WTC11 (cell line): ENCODE results near the gene CACNA1A. TPM values are rescaled to one million over a fixed set of nuclear protein-coding genes. Genes with fewer than 3 reads are reported as not detected.
"Not testable (repeated sequence)": the region's sequence is repeated elsewhere in the genome, so short reads cannot be mapped to it uniquely, and the experiment has no call there.

Experiments
- ATAC-seq: fragments of 200-7000 bp; cut with Tn5 transposase; 2 replicates; pipeline ENCODE4 v1.10.0; 2021; ENCODE audit warnings: mild to moderate bottlenecking, moderate library complexity
- CTCF ChIA-PET: fragments of 300-600 bp; sonication (Branson Sonifier 250); formaldehyde crosslinking; loops from one replicate; lab custom pipeline; 2021; ENCODE audit warnings: antibody characterized with exemption; lab: Charles Lee
- POLR2A ChIA-PET: fragments of 350-600 bp; sonication (Branson Sonifier 250); formaldehyde crosslinking; loops from one replicate; lab custom pipeline; 2021; ENCODE audit warnings: antibody characterized with exemption; lab: Charles Lee
- DNase-seq: peaks from one replicate; pipeline ENCODE4 v3.0.0; 2021; ENCODE audit warnings: low spot score
- H3K27ac Mint-ChIP-seq: 2 replicates; pipeline ENCODE4 v1.8.0; 2021; ENCODE audit warnings: mixed read lengths
- H3K27me3 Mint-ChIP-seq: 2 replicates; pipeline ENCODE4 v1.8.0; 2021; ENCODE audit warnings: low read depth, mild to moderate bottlenecking, moderate library complexity, mixed read lengths
- H3K36me3 Mint-ChIP-seq: 2 replicates; pipeline ENCODE4 v1.8.0; 2021; ENCODE audit warnings: mixed read lengths
- H3K4me1 Mint-ChIP-seq: 2 replicates; pipeline ENCODE4 v1.8.0; 2022; ENCODE audit warnings: mixed read lengths
- H3K4me3 Mint-ChIP-seq: 2 replicates; pipeline ENCODE4 v1.8.0; 2021; ENCODE audit warnings: mild to moderate bottlenecking, moderate library complexity, mixed read lengths
- H3K9me3 Mint-ChIP-seq: 2 replicates; pipeline ENCODE4 v1.8.0; 2021; ENCODE audit warnings: mixed read lengths
- ATF1 ChIP-seq: sonication (generic); formaldehyde crosslinking; IDR thresholded peaks from 2 replicates; pipeline ENCODE4 v1.8.1; 2023; ENCODE audit warnings: mild to moderate bottlenecking, moderate library complexity, missing genetic modification reagents
- ATF2 ChIP-seq: sonication (generic); formaldehyde crosslinking; IDR thresholded peaks from 2 replicates; pipeline ENCODE4 v1.8.1; 2022; ENCODE audit warnings: low read depth, missing genetic modification reagents, borderline replicate concordance
- CBFB ChIP-seq: sonication (generic); formaldehyde crosslinking; IDR thresholded peaks from 2 replicates; pipeline ENCODE4 v1.8.1; 2022; ENCODE audit warnings: mild to moderate bottlenecking, low read depth, missing genetic modification reagents
- E2F1 ChIP-seq: sonication (generic); formaldehyde crosslinking; IDR thresholded peaks from 2 replicates; pipeline ENCODE4 v1.8.0; 2022; ENCODE audit warnings: mild to moderate bottlenecking, missing genetic modification reagents
- ELF4 ChIP-seq: sonication (generic); formaldehyde crosslinking; IDR thresholded peaks from 2 replicates; pipeline ENCODE4 v1.8.1; 2022; ENCODE audit warnings: low read depth, mild to moderate bottlenecking, moderate library complexity, missing genetic modification reagents
- ERG ChIP-seq: fragments of 250-450 bp; sonication (Bioruptor Pico); IDR thresholded peaks from 2 replicates; pipeline ENCODE4 v1.8.0; 2021; ENCODE audit warnings: mild to moderate bottlenecking
- ETV6 ChIP-seq: sonication (generic); formaldehyde crosslinking; IDR thresholded peaks from 2 replicates; pipeline ENCODE4 v1.8.1; 2022; ENCODE audit warnings: mild to moderate bottlenecking, missing genetic modification reagents
- FOXJ3 ChIP-seq: sonication (generic); formaldehyde crosslinking; IDR thresholded peaks from 2 replicates; pipeline ENCODE4 v1.9.0; 2021; ENCODE audit warnings: missing genetic modification reagents, mild to moderate bottlenecking, borderline replicate concordance
- GABPB1 ChIP-seq: sonication (generic); formaldehyde crosslinking; IDR thresholded peaks from 2 replicates; pipeline ENCODE4 v1.8.1; 2023; ENCODE audit warnings: mild to moderate bottlenecking, missing genetic modification reagents
- GRHL2 ChIP-seq: fragments of 250-450 bp; sonication (Bioruptor Pico); IDR thresholded peaks from 2 replicates; pipeline ENCODE4 v1.8.0; 2022; ENCODE audit warnings: mild to moderate bottlenecking, moderate library complexity; ENCODE audit not compliant: insufficient replicate concordance, severe bottlenecking
- KAT7 ChIP-seq: sonication (generic); formaldehyde crosslinking; IDR thresholded peaks from 2 replicates; pipeline ENCODE4 v1.8.1; 2023; ENCODE audit warnings: missing genetic modification reagents, mild to moderate bottlenecking, borderline replicate concordance
- MXD4 ChIP-seq: fragments of 250-450 bp; sonication (Bioruptor Pico); IDR thresholded peaks from 2 replicates; pipeline ENCODE4 v1.8.0; 2021; ENCODE audit warnings: mild to moderate bottlenecking, moderate library complexity, borderline replicate concordance
- MYBL2 ChIP-seq: sonication (generic); formaldehyde crosslinking; IDR thresholded peaks from 2 replicates; pipeline ENCODE4 v1.8.1; 2023; ENCODE audit warnings: mild to moderate bottlenecking, moderate library complexity, missing genetic modification reagents
- NR1H2 ChIP-seq: sonication (generic); formaldehyde crosslinking; IDR thresholded peaks from 2 replicates; pipeline ENCODE4 v1.9.0; 2021; ENCODE audit warnings: mild to moderate bottlenecking, moderate library complexity, missing genetic modification reagents
- SMAD3 ChIP-seq: sonication (generic); formaldehyde crosslinking; IDR thresholded peaks from 2 replicates; pipeline ENCODE4 v1.8.0; 2022; ENCODE audit warnings: missing genetic modification reagents, mild to moderate bottlenecking, borderline replicate concordance
- SMAD4 ChIP-seq: sonication (generic); formaldehyde crosslinking; IDR thresholded peaks from 2 replicates; pipeline ENCODE4 v1.8.0; 2022; ENCODE audit warnings: mild to moderate bottlenecking, missing genetic modification reagents
- TEAD4 ChIP-seq: sonication (generic); formaldehyde crosslinking; IDR thresholded peaks from 2 replicates; pipeline ENCODE4 v1.8.0; 2022; ENCODE audit warnings: mild to moderate bottlenecking, missing genetic modification reagents
- ZBTB21 ChIP-seq: sonication (generic); formaldehyde crosslinking; IDR thresholded peaks from 2 replicates; pipeline ENCODE4 v1.8.1; 2023; ENCODE audit warnings: mild to moderate bottlenecking, missing genetic modification reagents, borderline replicate concordance
- ZNF121 ChIP-seq: sonication (generic); formaldehyde crosslinking; IDR thresholded peaks from 2 replicates; pipeline ENCODE4 v1.8.0; 2023; ENCODE audit warnings: missing genetic modification reagents
- ZNF232 ChIP-seq: sonication (generic); formaldehyde crosslinking; IDR thresholded peaks from 2 replicates; pipeline ENCODE4 v1.8.0; 2022; ENCODE audit warnings: mild to moderate bottlenecking, missing genetic modification reagents
- total RNA-seq: library from RNA; stranded (reverse); gene quantifications from 3 replicates; pipeline ENCODE4 v1.2.3, GENCODE V29; 2021

CACNA1A gene
- total RNA-seq, 1 experiment from 2014 or later: 28.9 TPM

- no peak for DNase-seq
- 0 out of 2 replicates have a peak, but pooled peaks cover 3% of the 10 kb centered on the region for H3K9me3 Mint-ChIP-seq
- peak; percentile 28; the same call in 1 of the 2 replicates for ATAC-seq
- TF ChIP-seq SMAD4 (CRISPR knock-in tag) (no peak), ERG (CRISPR knock-in tag) (no peak), ZNF232 (CRISPR knock-in tag) (no peak), ELF4 (no peak), TEAD4 (CRISPR knock-in tag) (no peak), ATF2 (CRISPR knock-in tag) (no peak), ZNF121 (no peak), FOXJ3 (CRISPR knock-in tag) (no peak), GRHL2 (CRISPR knock-in tag) (no peak), E2F1 (CRISPR knock-in tag) (no peak), ATF1 (no peak), NR1H2 (CRISPR knock-in tag) (no peak), MXD4 (CRISPR knock-in tag) (no peak), SMAD3 (CRISPR knock-in tag) (no peak), GABPB1 (no peak), ZBTB21 (CRISPR knock-in tag) (no peak), MYBL2 (no peak), CBFB (CRISPR knock-in tag) (no peak), KAT7 (CRISPR knock-in tag) (no peak), ETV6 (CRISPR knock-in tag) (no peak)
- peak overlapping the region; percentile 41; the same call in 1 of the 2 replicates for H3K27ac Mint-ChIP-seq
- no peaks in the 10 kb centered on the region for H3K36me3 Mint-ChIP-seq
- no peak overlapping the region for H3K4me3 Mint-ChIP-seq
- CTCF ChIA-PET: interaction anchor here (0.6 to 5.0 kb wide), 10 partner anchors 12 to 781 kb away, joined by 3 to 86 read pairs (median 3); partner anchors contain the start of genes IER2, STX10 and ZNF799
- H3K4me1 Mint-ChIP-seq: peaks cover 11% of the 10 kb centered on the region
- no peaks in the 10 kb centered on the region for H3K27me3 Mint-ChIP-seq
- POLR2A ChIA-PET: interaction anchor here (0.6 to 0.7 kb wide), 3 partner anchors 63 to 644 kb away, joined by 3 to 5 read pairs (median 3); no protein-coding TSS in a partner anchor
Measured at GRCh38 chr19:13181747-13182388, 324.4 kb downstream of the CACNA1A start.

- ATAC-seq, DNase-seq, H3K4me1 Mint-ChIP-seq, POLR2A ChIA-PET, H3K27ac Mint-ChIP-seq, H3K36me3 Mint-ChIP-seq, H3K27me3 Mint-ChIP-seq, H3K9me3 Mint-ChIP-seq, H3K4me3 Mint-ChIP-seq: not testable (repeated sequence)
- CTCF ChIA-PET: interaction anchor here (1.2 kb wide), 1 partner anchor 17 kb away, joined by 4 read pairs; no protein-coding TSS in a partner anchor
Measured at GRCh38 chr19:13178291-13178690, 328.0 kb downstream of the CACNA1A start.

GRCh38 chr19:13177584-13177983 is 328.7 kb downstream of the CACNA1A start:
- DNase-seq, H3K4me3 Mint-ChIP-seq, H3K27me3 Mint-ChIP-seq, H3K4me1 Mint-ChIP-seq, H3K36me3 Mint-ChIP-seq, H3K9me3 Mint-ChIP-seq, H3K27ac Mint-ChIP-seq, ATAC-seq: not testable (repeated sequence)
- CTCF ChIA-PET: interaction anchor here (1.2 to 2.5 kb wide), 2 partner anchors 18 kb away, joined by 4 to 16 read pairs; no protein-coding TSS in a partner anchor
- POLR2A ChIA-PET: interaction anchor here (1.0 kb wide), 1 partner anchor 25 kb away, joined by 4 read pairs; no protein-coding TSS in a partner anchor
